Measurements from ENCODE around the gene AREL1. TPM values are rescaled to one million over a fixed set of nuclear protein-coding genes. Genes with fewer than 3 reads are reported as not detected.

Gene AREL1
- total RNA-seq, 1 donor from 2014 or later, result 54.6 TPM

DNA sequence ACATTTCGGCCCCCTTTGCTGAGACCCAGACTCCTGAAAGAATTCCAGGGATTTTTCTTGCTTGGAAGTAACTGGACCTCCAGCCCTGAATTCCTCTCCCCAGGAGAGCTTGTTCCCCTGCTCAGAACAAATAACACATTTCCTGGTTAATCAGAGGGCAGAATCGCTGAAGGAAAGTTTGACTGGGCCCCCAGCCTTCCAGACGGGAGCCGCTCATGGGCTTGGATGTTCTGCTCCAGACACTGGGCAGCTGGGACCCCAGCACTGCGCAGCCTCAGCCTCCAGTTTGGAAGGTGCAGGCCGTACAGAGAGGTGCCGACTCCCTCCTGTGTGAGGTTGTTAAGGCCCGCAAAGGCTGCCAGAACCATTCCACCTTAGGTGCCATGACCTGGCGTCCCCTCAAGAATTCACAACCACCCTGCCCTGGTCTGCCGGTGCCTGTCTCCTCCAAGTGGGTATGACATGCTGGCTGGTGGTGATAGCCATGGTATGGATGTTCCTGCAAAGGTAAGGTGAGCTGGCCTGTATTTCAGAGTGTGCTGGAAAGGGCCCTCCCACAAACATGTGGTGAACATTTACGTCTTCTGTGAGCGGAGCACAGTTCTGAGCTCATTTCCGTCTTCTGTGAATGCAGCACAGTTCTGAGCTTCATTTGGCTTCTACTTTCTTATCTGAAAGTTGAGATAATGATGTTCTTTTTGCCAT lies 95.7 kb downstream of the AREL1 start:
- no peak for FAIRE-seq
- DNase-seq (ENCODE audit: low read depth), result peak; percentile 58
- no peak overlapping the region for H2AFZ ChIP-seq (ENCODE audit: low read depth, low read length)

DNA sequence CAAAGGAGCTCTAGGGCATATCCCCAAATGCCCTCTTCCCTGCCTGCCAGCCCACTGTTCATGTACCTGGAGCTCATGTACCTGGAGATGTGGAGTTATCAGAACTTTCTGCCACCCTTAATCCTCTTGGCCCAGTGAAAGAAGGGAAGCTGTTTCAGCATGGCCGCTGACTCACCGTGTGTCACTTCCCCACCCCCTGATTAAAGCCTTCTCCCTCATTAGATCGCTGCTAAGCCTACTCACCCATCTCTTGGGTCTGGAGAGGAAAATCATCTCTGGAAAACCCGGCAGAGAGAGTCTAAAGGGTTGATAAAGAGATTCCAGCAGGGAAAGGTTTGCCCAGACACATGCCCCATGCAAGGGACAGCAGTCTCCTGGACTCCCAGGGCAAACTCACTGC lies 96.4 kb downstream of the AREL1 start:
- Histone ChIP-seq H3K9me3 (ENCODE audit: insufficient read depth, low read depth, low read length) (no peaks in the 10 kb centered on the region), H3K27me3 (ENCODE audit: insufficient read depth, low read length) (no peaks in the 10 kb centered on the region), H4K20me1 (ENCODE audit: insufficient read depth, low read length) (no peaks in the 10 kb centered on the region), H2AFZ (ENCODE audit: low read depth, low read length) (no peak overlapping the region), H3K36me3 (ENCODE audit: insufficient read depth, low read length) (no peaks in the 10 kb centered on the region), H3K9ac (ENCODE audit: low read length) (peak overlapping the region; percentile 69), H3K4me2 (ENCODE audit: low read length) (peak overlapping the region; percentile 78), H3K79me2 (ENCODE audit: insufficient read depth, low read length) (peaks cover 27% of the 10 kb centered on the region), H3K4me1 (ENCODE audit: insufficient read depth, low read length) (peaks cover 81% of the 10 kb centered on the region), H3K4me3 (ENCODE audit: insufficient read depth, low read depth, low read length) (peak overlapping the region; percentile 41), H3K27ac (ENCODE audit: low read depth, low read length) (peak overlapping the region; percentile 97)
- H3K4me1 Mint-ChIP-seq (ENCODE audit: low read depth, unreplicated experiment), result peaks cover 74% of the 10 kb centered on the region
- H3K27ac Mint-ChIP-seq (ENCODE audit: unreplicated experiment), result peak overlapping the region; percentile 96
- TF ChIP-seq, protein P1, sequence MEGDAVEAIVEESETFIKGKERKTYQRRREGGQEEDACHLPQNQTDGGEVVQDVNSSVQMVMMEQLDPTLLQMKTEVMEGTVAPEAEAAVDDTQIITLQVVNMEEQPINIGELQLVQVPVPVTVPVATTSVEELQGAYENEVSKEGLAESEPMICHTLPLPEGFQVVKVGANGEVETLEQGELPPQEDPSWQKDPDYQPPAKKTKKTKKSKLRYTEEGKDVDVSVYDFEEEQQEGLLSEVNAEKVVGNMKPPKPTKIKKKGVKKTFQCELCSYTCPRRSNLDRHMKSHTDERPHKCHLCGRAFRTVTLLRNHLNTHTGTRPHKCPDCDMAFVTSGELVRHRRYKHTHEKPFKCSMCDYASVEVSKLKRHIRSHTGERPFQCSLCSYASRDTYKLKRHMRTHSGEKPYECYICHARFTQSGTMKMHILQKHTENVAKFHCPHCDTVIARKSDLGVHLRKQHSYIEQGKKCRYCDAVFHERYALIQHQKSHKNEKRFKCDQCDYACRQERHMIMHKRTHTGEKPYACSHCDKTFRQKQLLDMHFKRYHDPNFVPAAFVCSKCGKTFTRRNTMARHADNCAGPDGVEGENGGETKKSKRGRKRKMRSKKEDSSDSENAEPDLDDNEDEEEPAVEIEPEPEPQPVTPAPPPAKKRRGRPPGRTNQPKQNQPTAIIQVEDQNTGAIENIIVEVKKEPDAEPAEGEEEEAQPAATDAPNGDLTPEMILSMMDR (IDR thresholded peaks at IDR 0.05; ENCODE audit: insufficient read depth, low read depth, low read length), result no peak
- TF ChIP-seq EZH2 (IDR thresholded peaks at IDR 0.05; ENCODE audit: insufficient read depth, low read length), result no peak
- H3K4me3 Mint-ChIP-seq (ENCODE audit: unreplicated experiment), result peak overlapping the region; percentile 63
- peak; percentile 89 for DNase-seq (ENCODE audit: low read depth)
- FAIRE-seq, result no peak
- H3K36me3 Mint-ChIP-seq (ENCODE audit: low read depth, unreplicated experiment), result peaks cover 6% of the 10 kb centered on the region
- H3K27me3 Mint-ChIP-seq (ENCODE audit: low read depth, unreplicated experiment), result no peaks in the 10 kb centered on the region
- peaks cover 2% of the 10 kb centered on the region for H3K9me3 Mint-ChIP-seq (ENCODE audit: unreplicated experiment)

More for the DNA sequence above, 95.7 kb downstream of the AREL1 start:
- Mint-ChIP-seq H3K27ac (ENCODE audit: unreplicated experiment) (peak overlapping the region; percentile 96), H3K27me3 (ENCODE audit: low read depth, unreplicated experiment) (no peaks in the 10 kb centered on the region), H3K9me3 (ENCODE audit: unreplicated experiment) (peaks cover 2% of the 10 kb centered on the region), H3K36me3 (ENCODE audit: low read depth, unreplicated experiment) (peaks cover 6% of the 10 kb centered on the region), H3K4me1 (ENCODE audit: low read depth, unreplicated experiment) (peaks cover 80% of the 10 kb centered on the region), H3K4me3 (ENCODE audit: unreplicated experiment) (peak overlapping the region; percentile 63)
- H3K4me2 ChIP-seq (ENCODE audit: low read length), result peak overlapping the region; percentile 78
- peak overlapping the region; percentile 69 for H3K9ac ChIP-seq (ENCODE audit: low read length)
- no peak for TF ChIP-seq EZH2 (IDR thresholded peaks at IDR 0.05; ENCODE audit: insufficient read depth, low read length)
- TF ChIP-seq, protein P1 (IDR thresholded peaks at IDR 0.05; ENCODE audit: insufficient read depth, low read depth, low read length), result no peak
- no peaks in the 10 kb centered on the region for H3K36me3 ChIP-seq (ENCODE audit: insufficient read depth, low read length)
- peak overlapping the region; percentile 97 for H3K27ac ChIP-seq (ENCODE audit: low read depth, low read length)
- H3K9me3 ChIP-seq (ENCODE audit: insufficient read depth, low read depth, low read length), result no peaks in the 10 kb centered on the region
- H3K4me3 ChIP-seq (ENCODE audit: insufficient read depth, low read depth, low read length), result peak overlapping the region; percentile 41
- peaks cover 81% of the 10 kb centered on the region for H3K4me1 ChIP-seq (ENCODE audit: insufficient read depth, low read length)
- no peaks in the 10 kb centered on the region for H4K20me1 ChIP-seq (ENCODE audit: insufficient read depth, low read length)
- no peaks in the 10 kb centered on the region for H3K27me3 ChIP-seq (ENCODE audit: insufficient read depth, low read length)
- peaks cover 20% of the 10 kb centered on the region for H3K79me2 ChIP-seq (ENCODE audit: insufficient read depth, low read length)

DNA sequence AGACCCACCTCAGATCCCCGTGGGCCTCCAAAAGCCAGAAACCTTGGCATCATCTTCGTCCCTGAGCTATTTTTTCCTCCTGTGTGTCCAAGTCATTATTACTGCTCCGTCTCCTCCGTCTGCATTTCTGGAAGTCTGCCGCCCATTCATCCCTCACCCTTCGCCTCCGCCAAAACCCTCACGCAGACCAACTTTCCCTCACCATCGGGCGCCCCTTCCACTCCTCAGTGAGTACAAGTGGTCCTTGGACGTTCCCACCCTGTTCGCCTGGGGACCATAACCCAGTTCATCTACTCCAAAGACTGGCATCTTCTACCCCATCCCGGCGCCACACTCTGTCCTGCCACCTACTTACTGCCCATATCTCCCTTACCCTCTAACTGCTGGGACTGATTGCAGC lies 97.1 kb downstream of the AREL1 start:
- no peak for TF ChIP-seq EZH2 (IDR thresholded peaks at IDR 0.05; ENCODE audit: insufficient read depth, low read length)
- TF ChIP-seq, protein P1 (IDR thresholded peaks at IDR 0.05; ENCODE audit: insufficient read depth, low read depth, low read length), result no peak
- Histone ChIP-seq H3K79me2 (ENCODE audit: insufficient read depth, low read length) (peaks cover 35% of the 10 kb centered on the region), H3K4me1 (ENCODE audit: insufficient read depth, low read length) (peaks cover 74% of the 10 kb centered on the region), H3K36me3 (ENCODE audit: insufficient read depth, low read length) (no peaks in the 10 kb centered on the region), H3K4me3 (ENCODE audit: insufficient read depth, low read depth, low read length) (no peak overlapping the region), H3K27me3 (ENCODE audit: insufficient read depth, low read length) (no peaks in the 10 kb centered on the region), H3K9me3 (ENCODE audit: insufficient read depth, low read depth, low read length) (no peaks in the 10 kb centered on the region), H2AFZ (ENCODE audit: low read depth, low read length) (no peak overlapping the region), H3K4me2 (ENCODE audit: low read length) (peak overlapping the region; percentile 78), H3K9ac (ENCODE audit: low read length) (peak overlapping the region; percentile 69), H3K27ac (ENCODE audit: low read depth, low read length) (peak overlapping the region; percentile 97), H4K20me1 (ENCODE audit: insufficient read depth, low read length) (peaks cover 2% of the 10 kb centered on the region)
- Mint-ChIP-seq H3K4me3 (ENCODE audit: unreplicated experiment) (peak overlapping the region; percentile 58), H3K27me3 (ENCODE audit: low read depth, unreplicated experiment) (no peaks in the 10 kb centered on the region), H3K9me3 (ENCODE audit: unreplicated experiment) (no peaks in the 10 kb centered on the region), H3K4me1 (ENCODE audit: low read depth, unreplicated experiment) (peaks cover 68% of the 10 kb centered on the region), H3K36me3 (ENCODE audit: low read depth, unreplicated experiment) (peaks cover 9% of the 10 kb centered on the region), H3K27ac (ENCODE audit: unreplicated experiment) (peak overlapping the region; percentile 71)
- FAIRE-seq (no peak), DNase-seq (ENCODE audit: low read depth) (no peak)

Measured in astrocyte (in vitro differentiated cells and primary cell).